Erythroblast (primary cell): ENCODE results near the gene RTL5.

Source experiments
- DNase-seq, 2 experiments: peaks; one replicate each; lab custom pipeline; 2025; lab: John Stamatoyannopoulos, UW
- GATA1 ChIP-seq: IDR thresholded peaks from 2 replicates; pipeline ENCODE4 v1.6.1; 2011; ENCODE audit warnings: low read depth, mild to moderate bottlenecking, control low read depth, low read length, moderate library complexity
- POLR2A ChIP-seq: IDR thresholded peaks from 2 replicates; pipeline ENCODE4 v1.6.1; 2011; ENCODE audit warnings: mild to moderate bottlenecking, low read length

Gene RTL5

DNA sequence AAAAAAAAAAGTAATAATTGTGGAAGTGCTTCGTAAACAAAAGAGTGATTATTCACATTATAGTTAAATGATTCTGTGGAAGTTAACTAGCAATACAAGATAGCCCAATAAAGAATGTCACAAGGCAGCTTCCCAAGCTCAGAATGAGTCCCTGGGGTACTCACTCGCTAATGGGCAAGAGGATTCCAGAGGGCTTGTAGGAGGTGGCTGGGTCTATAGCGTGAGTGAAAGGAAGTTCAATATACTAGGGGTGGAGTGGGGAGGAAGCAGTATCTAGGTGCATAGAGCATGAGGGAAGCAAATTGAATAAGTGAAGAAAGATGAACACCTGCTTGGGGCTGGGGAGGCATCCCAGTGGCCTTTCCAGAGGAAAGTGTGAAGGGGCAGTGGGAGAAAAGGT, 42.5 kb downstream of the RTL5 start:
- DNase-seq = no peak
- TF ChIP-seq POLR2A (no peak), GATA1 (no peak)

DNA sequence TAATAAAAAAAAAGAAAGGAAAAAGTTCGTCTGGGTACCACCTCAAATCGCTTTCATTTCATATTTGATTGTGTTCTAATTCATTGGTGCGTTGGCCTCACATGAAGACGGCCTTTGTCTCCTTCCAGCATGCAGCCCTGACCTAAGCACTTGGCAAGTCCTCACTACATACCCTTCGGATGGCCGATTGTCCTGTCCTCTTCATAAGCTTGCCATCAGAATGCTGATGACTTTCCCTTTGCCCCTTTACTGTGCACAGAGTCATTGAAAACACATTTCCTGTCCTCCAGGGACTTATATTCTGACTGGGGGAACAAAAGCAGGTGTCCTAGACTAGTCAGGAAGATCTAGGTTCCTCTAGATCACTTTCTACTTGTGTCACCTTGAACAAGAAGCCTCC, 43.0 kb downstream of the RTL5 start:
- TF ChIP-seq POLR2A (no peak), GATA1 (no peak)
- DNase-seq = no peak

GRCh38 chrX:72086995-72087394, 44.7 kb downstream of the RTL5 start:
- DNase-seq = no peak
- TF ChIP-seq POLR2A (no peak), GATA1 (no peak)

GRCh38 chrX:72084114-72084513, 47.6 kb downstream of the RTL5 start:
- no peak for DNase-seq
- TF ChIP-seq GATA1 = no peak
- no peak for TF ChIP-seq POLR2A

- DNase-seq = no peak
- TF ChIP-seq POLR2A (no peak), GATA1 (no peak)
Observed at GRCh38 chrX:72083291-72083690, 48.4 kb downstream of the RTL5 start.

- DNase-seq = no peak
- TF ChIP-seq POLR2A (no peak), GATA1 (no peak)
Observed at GRCh38 chrX:72081605-72082320, 50.0 kb downstream of the RTL5 start.

DNA sequence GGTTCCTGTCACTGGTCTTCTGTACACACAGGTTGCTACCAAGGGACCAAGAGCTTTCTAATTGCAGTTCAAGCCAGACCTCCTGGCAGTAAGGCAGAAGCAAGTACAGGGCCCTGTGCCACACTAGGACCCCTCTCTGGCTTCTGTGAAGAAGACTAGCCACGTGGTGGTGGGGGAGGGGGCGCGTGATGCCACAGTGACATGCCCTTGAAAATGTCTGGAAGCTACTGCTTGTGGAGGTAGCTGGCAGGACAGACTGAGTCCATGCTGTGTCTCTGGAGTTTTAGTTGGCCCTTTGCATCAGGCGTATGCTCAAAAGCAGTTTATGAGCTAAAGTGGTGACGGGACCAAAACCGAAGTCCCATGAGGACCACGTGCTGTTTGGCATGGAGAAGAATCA, 50.9 kb downstream of the RTL5 start:
- DNase-seq = no peak
- TF ChIP-seq POLR2A = no peak
- no peak for TF ChIP-seq GATA1

- DNase-seq = no peak
- TF ChIP-seq POLR2A = no peak
- TF ChIP-seq GATA1 = no peak
Observed at GRCh38 chrX:72080150-72080549, 51.6 kb downstream of the RTL5 start.

DNA sequence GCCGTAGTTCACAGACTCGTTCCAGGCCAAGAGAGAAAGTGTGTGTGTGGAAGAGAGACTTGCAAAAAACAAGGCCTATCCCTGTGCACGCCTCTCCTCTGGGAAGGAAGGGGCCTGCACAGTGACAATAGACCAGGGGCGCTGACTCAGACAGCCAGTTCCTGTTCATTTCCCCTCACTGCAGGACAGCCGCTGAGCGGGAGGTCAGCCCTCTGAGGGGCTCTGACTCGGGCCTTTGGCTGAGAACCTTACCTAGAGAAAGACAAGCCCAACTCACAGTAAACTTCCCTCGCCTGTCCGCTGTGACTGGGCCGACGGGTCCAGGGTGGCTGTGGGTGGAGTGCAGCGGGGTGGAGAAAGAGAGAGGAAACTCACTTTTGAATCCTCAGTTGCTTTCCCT, 52.1 kb downstream of the RTL5 start:
- TF ChIP-seq POLR2A = no peak
- no peak for TF ChIP-seq GATA1

DNA sequence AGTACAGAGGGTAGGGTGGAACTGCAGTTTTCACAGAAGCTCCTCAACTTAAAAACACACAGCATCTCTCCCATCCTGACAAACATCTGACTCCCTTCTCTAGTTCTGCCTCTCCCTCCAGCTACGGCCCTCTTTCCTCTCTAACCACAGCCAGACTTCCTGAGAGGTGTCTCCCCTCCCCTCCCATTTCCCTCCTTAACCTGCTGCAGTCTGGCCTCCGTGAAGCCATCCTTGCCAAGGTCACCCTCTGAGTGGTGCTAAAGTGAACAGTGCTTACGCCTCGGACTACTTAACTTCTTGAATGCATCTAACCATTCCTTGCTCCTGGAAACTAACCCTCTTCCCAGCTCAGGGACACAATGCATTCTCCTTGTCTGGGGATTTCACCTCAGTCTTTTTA, 53.3 kb downstream of the RTL5 start:
- no peak for TF ChIP-seq GATA1
- TF ChIP-seq POLR2A = no peak
- DNase-seq = no peak

More for the DNA sequence above, 52.1 kb downstream of the RTL5 start:
- DNase-seq = no peak
